Activated T-cell treated with anti-CD3 and anti-CD28 coated beads for 1 hour (primary cell): ENCODE data around the gene RHOBTB3.
"Not testable (repeated sequence)": the region's sequence is repeated elsewhere in the genome, so short reads cannot be mapped to it uniquely, and the experiment has no call there.

ENCODE experiments used
- DNase-seq: peaks from one replicate; pipeline ENCODE4 v3.0.0-alpha.2; 2020; ENCODE audit warnings: low read depth

Gene RHOBTB3

GRCh38 chr5:95821110-95822021 lies 90.2 kb downstream of the RHOBTB3 start:
- DNase-seq: no peak

- no peak for DNase-seq
These were observed 91.0 kb downstream of the RHOBTB3 start for GRCh38 chr5:95822043-95822541.

GRCh38 chr5:95822542-95823181 lies 91.5 kb downstream of the RHOBTB3 start, which contains the start of gene GLRX:
Gene GLRX (minus strand): TSS chr5:95822726. CDS start chr5:95822662, 64 bp downstream.
- DNase-seq: no peak

GRCh38 chr5:95823218-95823737 lies 92.1 kb downstream of the RHOBTB3 start:
- DNase-seq: no peak

- peak; percentile 40 for DNase-seq
These were observed 92.8 kb downstream of the RHOBTB3 start for GRCh38 chr5:95823738-95824609.

- no peak for DNase-seq
These were observed 93.6 kb downstream of the RHOBTB3 start for GRCh38 chr5:95824747-95825146.

- DNase-seq: no peak
These were observed 94.4 kb downstream of the RHOBTB3 start for GRCh38 chr5:95825495-95825894.

GRCh38 chr5:95826949-95827891 lies 96.1 kb downstream of the RHOBTB3 start:
- DNase-seq: no peak

GRCh38 chr5:95827892-95828246 lies 96.7 kb downstream of the RHOBTB3 start:
- DNase-seq: no peak

GRCh38 chr5:95830226-95830625 lies 99.1 kb downstream of the RHOBTB3 start:
- no peak for DNase-seq

- DNase-seq: no peak
These were observed 101.5 kb downstream of the RHOBTB3 start for GRCh38 chr5:95832664-95833063.

GRCh38 chr5:95835682-95836385 lies 104.7 kb downstream of the RHOBTB3 start:
- no peak for DNase-seq

- DNase-seq: no peak
These were observed 105.4 kb downstream of the RHOBTB3 start for GRCh38 chr5:95836544-95836943.

GRCh38 chr5:95836971-95837370 lies 105.8 kb downstream of the RHOBTB3 start:
- not testable (repeated sequence) for DNase-seq

- no peak for DNase-seq
These were observed 106.4 kb downstream of the RHOBTB3 start for GRCh38 chr5:95837492-95837891.

- DNase-seq: no peak
These were observed 106.9 kb downstream of the RHOBTB3 start for GRCh38 chr5:95838001-95838520.

- DNase-seq: no peak
These were observed 107.4 kb downstream of the RHOBTB3 start for GRCh38 chr5:95838556-95838955.

- DNase-seq: no peak
These were observed 108.5 kb downstream of the RHOBTB3 start for GRCh38 chr5:95839658-95840057.

- DNase-seq: no peak
These were observed 110.0 kb downstream of the RHOBTB3 start for GRCh38 chr5:95840956-95841705.
